KG1 (cell line): Measurements from ENCODE around the gene MTG2.

Experiments
- DNase-seq: peaks from one replicate; lab custom pipeline; 2025; lab: John Stamatoyannopoulos, UW

Gene MTG2, protein sequence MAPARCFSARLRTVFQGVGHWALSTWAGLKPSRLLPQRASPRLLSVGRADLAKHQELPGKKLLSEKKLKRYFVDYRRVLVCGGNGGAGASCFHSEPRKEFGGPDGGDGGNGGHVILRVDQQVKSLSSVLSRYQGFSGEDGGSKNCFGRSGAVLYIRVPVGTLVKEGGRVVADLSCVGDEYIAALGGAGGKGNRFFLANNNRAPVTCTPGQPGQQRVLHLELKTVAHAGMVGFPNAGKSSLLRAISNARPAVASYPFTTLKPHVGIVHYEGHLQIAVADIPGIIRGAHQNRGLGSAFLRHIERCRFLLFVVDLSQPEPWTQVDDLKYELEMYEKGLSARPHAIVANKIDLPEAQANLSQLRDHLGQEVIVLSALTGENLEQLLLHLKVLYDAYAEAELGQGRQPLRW

DNA sequence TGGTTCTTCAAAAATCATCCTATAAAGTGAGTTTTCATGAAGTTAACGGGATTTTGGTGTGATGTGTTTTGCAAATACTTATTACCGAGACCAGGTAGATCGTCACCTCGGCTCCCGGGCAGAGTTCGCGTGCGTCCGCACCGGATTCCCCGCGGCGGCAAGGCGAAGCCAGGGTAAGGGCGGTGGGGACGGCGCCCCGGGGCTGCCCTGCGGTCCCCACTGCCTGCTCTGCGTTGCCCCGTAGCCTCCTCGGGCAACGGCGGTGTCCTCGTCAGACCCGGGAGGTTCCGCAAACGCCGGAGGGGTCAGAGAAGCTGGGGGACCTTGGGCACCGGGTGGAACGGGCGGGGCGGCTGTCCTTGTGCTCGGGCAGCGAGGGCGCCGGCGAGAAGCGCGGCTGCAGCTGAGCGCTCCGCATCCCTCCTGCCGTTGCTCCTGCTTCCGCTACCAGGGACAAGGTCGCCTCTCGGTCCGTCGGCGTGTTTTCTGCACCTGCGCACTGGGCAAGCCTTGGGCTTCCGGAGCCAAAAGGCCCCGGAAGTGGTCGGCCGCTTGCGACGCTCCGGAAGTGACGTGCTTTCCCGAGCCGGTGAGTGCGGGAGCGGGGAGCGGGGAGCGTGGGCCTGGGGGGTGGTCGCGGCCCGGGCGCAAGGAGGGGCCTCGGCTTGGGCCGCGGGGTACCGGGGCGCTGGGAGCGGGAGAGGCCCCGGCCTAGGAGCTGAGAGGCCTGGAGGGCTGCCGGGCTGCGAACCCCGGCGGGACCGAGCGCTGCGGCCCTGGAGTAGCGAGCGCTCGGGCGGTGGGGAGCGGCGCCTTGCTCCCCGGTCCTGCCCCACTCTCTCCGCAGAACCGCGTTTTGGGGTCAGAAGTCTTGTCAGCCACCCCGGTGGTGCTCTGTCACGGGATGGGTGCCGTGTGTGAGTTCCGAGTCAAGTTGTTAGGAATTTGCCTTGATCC is at the start of gene MTG2:
MTG2 (plus strand) TSS at position 560 of the 957 bp plus-strand sequence. CDS start 10,393 bp downstream, outside the sequence.
- DNase-seq = peak; percentile 91

GRCh38 chr20:62133051-62133845 is 49.6 kb upstream of the MTG2 start:
- no peak for DNase-seq

DNA sequence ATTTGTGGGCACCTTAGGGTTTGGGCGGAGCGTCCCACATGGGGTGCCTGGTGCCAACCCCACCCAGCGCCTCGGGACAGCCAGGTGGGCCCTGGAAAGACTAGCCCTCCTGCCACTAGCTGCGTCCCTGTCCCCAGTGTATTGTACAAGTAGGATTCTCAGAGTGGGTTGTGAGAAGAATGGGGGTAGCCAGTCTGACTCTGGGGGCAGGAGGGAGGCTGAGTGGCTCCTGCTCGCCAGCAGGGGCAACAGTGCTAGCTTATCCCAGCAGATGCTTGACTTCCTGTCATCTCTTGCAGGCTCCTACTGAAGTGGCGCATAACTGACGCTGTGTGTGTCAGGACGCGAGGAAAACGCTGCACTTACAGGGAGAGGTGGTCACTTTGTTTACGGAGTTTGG is 49.0 kb upstream of the MTG2 start:
- no peak for DNase-seq

DNA sequence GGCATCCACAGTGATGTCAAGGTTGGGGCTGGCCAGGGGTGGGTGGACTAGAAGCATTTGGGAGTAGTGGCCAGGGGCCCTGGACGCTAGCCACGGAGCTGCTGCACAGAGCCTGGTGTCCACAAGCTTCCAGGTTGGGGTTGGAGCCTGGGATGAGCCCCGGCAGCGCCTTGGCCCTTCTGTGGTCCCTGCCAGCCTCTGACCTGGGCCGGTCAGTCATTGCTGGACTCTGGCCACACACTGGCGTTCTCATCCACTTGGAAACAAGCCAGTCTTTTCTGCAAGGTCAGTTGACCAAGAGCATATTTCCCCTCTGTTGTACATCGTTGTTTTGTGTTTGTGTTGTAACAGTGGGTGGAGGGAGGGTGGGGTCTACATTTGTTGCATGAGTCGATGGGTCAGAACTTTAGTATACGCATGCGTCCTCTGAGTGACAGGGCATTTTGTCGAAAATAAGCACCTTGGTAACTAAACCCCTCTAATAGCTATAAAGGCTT is 48.0 kb upstream of the MTG2 start:
- DNase-seq = no peak

- no peak for DNase-seq
These were observed 47.1 kb upstream of the MTG2 start for GRCh38 chr20:62135573-62136266.

GRCh38 chr20:62136283-62137091 is 46.3 kb upstream of the MTG2 start:
- peak; percentile 41 for DNase-seq

DNA sequence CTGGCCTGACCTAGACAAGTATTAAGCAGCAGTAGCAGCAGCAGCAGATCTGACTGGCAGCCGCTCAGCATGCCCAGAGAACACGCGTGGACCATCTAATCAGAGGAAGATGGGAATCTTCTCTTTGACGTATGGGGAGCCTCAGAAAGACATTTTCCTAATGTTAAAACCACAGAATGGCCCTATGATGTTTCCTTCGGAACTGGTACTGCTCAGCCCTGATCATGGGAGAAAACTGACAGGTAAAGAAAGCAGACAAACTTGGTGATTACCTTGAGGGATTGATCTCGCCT is 45.8 kb upstream of the MTG2 start:
- no peak for DNase-seq

- no peak for DNase-seq
These were observed 45.2 kb upstream of the MTG2 start for GRCh38 chr20:62137478-62138203.

DNA sequence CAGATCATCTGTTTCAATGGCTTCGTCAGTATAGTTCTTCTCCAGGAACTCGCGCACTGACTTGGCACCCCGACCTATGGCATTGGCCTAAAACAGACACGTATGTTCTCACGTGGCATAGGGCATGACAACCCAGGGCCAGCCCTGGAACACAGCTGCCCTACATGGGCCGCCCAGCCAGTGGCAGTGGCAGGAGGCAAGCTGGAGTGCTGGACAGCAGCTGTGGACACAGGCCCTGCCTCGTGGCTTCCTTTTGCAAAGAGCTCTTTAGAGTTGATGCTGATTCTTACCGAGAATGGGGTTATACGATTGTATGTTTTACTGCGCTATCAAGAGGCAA is 44.7 kb upstream of the MTG2 start:
- no peak for DNase-seq

DNA sequence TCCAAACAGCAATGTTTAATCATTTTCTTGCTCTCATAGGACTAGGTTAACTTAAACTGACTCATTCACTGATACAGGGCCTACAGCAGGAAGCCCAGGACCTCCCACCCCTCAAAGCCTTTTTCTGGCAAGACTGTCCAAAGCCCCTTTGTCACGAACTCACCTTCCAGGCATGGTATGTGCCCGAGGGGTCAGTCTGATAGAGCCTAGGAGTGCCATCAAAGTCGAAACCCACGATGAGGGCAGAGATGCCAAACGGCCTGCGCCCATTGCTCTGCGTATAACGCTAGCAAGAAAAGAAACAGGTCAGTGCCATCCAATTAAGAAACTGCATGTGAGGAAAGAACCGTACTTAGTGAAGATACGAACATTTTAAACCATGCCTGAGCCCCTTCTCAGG is 43.9 kb upstream of the MTG2 start:
- no peak for DNase-seq

GRCh38 chr20:62139636-62140035 is 43.2 kb upstream of the MTG2 start:
- no peak for DNase-seq

- no peak for DNase-seq
These were observed 41.8 kb upstream of the MTG2 start for GRCh38 chr20:62141043-62141396.

- DNase-seq = no peak
These were observed 41.2 kb upstream of the MTG2 start for GRCh38 chr20:62141397-62142251.

DNA sequence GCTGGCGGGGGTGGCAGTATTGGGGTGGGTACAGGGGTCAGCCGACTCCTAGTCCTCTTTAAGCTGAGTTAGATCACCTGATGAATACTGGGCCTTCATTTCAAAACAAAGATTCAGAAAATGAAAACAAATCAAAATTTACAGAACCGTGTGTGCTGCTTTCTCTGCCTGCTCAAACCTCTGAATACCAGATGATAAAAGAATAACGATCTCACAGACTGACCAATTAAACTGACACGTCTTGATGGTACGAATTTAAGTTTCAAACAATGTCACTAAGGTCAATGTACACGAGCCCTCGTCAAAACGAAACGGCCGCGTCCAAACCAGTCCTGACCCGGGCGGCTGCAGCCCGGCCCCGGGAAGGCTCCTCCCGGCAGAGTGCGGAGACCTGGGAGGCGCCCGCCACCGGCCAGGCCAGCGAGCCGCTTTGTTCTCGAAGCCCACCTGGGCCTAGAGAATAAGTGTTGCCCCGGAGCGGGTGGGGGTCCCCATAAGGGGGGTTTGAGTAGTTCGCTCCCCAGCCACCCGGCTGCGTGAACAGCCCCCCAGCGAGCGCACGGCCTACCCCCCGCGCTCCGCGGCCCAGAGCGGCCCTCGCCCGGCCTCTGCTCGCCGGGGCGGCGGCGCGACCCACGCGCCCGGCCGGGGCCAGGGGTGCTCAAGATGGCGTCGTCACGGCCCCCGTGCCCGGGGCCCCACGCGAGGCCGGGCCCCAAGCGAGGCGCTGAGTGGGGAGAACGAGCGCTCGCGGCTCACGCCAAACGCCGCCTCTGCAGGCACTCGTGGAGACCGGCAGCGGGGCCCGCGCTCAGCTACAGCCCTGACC is 40.4 kb upstream of the MTG2 start:
- DNase-seq = no peak

- peak; percentile 66 for DNase-seq
These were observed 39.5 kb upstream of the MTG2 start, which contains the start of the genes PSMA7 and SS18L1 for GRCh38 chr20:62143081-62143956. TSS of gene PSMA7 (minus strand) at chr20:62143394. CDS start at chr20:62143303, 91 bp downstream. TSS of gene SS18L1 (plus strand) at chr20:62143769. CDS start at chr20:62143821, 52 bp downstream.

GRCh38 chr20:62143957-62144825 is 38.6 kb upstream of the MTG2 start:
- DNase-seq = peak; percentile 21
